ENCODE results near the gene CBLC.

Gene CBLC

GRCh38 chr19:44746946-44747738 lies 30.5 kb upstream of the CBLC start:
- peak; percentile 94 to 95 for DNase-seq

GRCh38 chr19:44747739-44748425 lies 29.8 kb upstream of the CBLC start:
- DNase-seq, result peak; percentile 52 to 59

- DNase-seq, result peak; percentile 73 to 78
Measured at GRCh38 chr19:44748426-44749254, 29.1 kb upstream of the CBLC start, which contains the start of gene BCL3. BCL3 (plus strand) TSS chr19:44748708; CDS start chr19:44748791, 83 bp downstream.

- no peak for DNase-seq
Measured at GRCh38 chr19:44749292-44749691, 28.4 kb upstream of the CBLC start.

- no peak for DNase-seq
Measured at GRCh38 chr19:44749994-44750393, 27.7 kb upstream of the CBLC start.

GRCh38 chr19:44752123-44752815 lies 25.4 kb upstream of the CBLC start:
- no peak for DNase-seq

GRCh38 chr19:44752816-44753625 lies 24.7 kb upstream of the CBLC start:
- DNase-seq, result peak; percentile 93 to 96

GRCh38 chr19:44753626-44753931 lies 24.1 kb upstream of the CBLC start:
- DNase-seq, result no peak

GRCh38 chr19:44753932-44754749 lies 23.5 kb upstream of the CBLC start:
- DNase-seq, result peak; percentile 95

- DNase-seq, result no peak
Measured at GRCh38 chr19:44754750-44755080, 23.0 kb upstream of the CBLC start.

- no peak for DNase-seq
Measured at GRCh38 chr19:44755219-44755618, 22.5 kb upstream of the CBLC start.

- no peak for DNase-seq
Measured at GRCh38 chr19:44756089-44756562, 21.6 kb upstream of the CBLC start.

- DNase-seq, result no peak
Measured at GRCh38 chr19:44757057-44757734, 20.5 kb upstream of the CBLC start.

GRCh38 chr19:44757735-44758505 lies 19.8 kb upstream of the CBLC start:
- no peak for DNase-seq

GRCh38 chr19:44758596-44758995 lies 19.1 kb upstream of the CBLC start:
- no peak for DNase-seq

GRCh38 chr19:44759083-44759804 lies 18.4 kb upstream of the CBLC start:
- DNase-seq, result no peak

GRCh38 chr19:44762038-44762437 lies 15.7 kb upstream of the CBLC start:
- DNase-seq, result no peak

GRCh38 chr19:44765033-44765948 lies 12.4 kb upstream of the CBLC start:
- DNase-seq, result no peak
